Measurements from ENCODE around the gene TJP2. TPM values are rescaled to one million over a fixed set of nuclear protein-coding genes. Genes with fewer than 3 reads are reported as not detected.

Gene TJP2
- total RNA-seq, 1 experiment from 2014 or later, result 155 TPM

- TF ChIP-seq AR (CRISPR knock-in tag; IDR thresholded peaks at IDR 0.05) (no peak), AFF4 (CRISPR knock-in tag; IDR thresholded peaks at IDR 0.05; ENCODE audit: borderline replicate concordance) (no peak), ZNF532 (CRISPR knock-in tag; IDR thresholded peaks at IDR 0.05; ENCODE audit: borderline replicate concordance) (no peak), ARID4B (CRISPR knock-in tag; IDR thresholded peaks at IDR 0.05; ENCODE audit: borderline replicate concordance) (no peak), MXD4 (CRISPR knock-in tag; IDR thresholded peaks at IDR 0.05; ENCODE audit: borderline replicate concordance) (no peak)
- TF ChIP-seq, protein P1, sequence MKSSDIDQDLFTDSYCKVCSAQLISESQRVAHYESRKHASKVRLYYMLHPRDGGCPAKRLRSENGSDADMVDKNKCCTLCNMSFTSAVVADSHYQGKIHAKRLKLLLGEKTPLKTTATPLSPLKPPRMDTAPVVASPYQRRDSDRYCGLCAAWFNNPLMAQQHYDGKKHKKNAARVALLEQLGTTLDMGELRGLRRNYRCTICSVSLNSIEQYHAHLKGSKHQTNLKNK (CRISPR knock-in tag; IDR thresholded peaks at IDR 0.05), result no peak
- TF ChIP-seq, protein P2, sequence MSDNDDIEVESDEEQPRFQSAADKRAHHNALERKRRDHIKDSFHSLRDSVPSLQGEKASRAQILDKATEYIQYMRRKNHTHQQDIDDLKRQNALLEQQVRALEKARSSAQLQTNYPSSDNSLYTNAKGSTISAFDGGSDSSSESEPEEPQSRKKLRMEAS (CRISPR knock-in tag; IDR thresholded peaks at IDR 0.05), result no peak
- TF ChIP-seq, protein P3, sequence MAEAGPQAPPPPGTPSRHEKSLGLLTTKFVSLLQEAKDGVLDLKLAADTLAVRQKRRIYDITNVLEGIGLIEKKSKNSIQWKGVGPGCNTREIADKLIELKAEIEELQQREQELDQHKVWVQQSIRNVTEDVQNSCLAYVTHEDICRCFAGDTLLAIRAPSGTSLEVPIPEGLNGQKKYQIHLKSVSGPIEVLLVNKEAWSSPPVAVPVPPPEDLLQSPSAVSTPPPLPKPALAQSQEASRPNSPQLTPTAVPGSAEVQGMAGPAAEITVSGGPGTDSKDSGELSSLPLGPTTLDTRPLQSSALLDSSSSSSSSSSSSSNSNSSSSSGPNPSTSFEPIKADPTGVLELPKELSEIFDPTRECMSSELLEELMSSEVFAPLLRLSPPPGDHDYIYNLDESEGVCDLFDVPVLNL (CRISPR knock-in tag; IDR thresholded peaks at IDR 0.05; ENCODE audit: borderline replicate concordance, low read depth), result no peak
Observed at GRCh38 chr9:69173891-69174615, at the start of gene TJP2 (continued).
